Endothelial cell (in vitro differentiated cells): Measurements from ENCODE around the gene DYSF. TPM values are rescaled to one million over a fixed set of nuclear protein-coding genes. Genes with fewer than 3 reads are reported as not detected.

Experiments used
- DNase-seq: peaks from one replicate; pipeline ENCODE4 v3.0.0; 2021; ENCODE audit warnings: low spot score
- H3K27ac Mint-ChIP-seq: one replicate; pipeline ENCODE4 v1.8.0; 2021; ENCODE audit warnings: mixed read lengths, inconsistent platforms; ENCODE audit not compliant: unreplicated experiment
- H3K27me3 Mint-ChIP-seq: one replicate; pipeline ENCODE4 v1.8.0; 2021; ENCODE audit warnings: mild to moderate bottlenecking, moderate library complexity, mixed read lengths, inconsistent platforms; ENCODE audit not compliant: unreplicated experiment
- H3K36me3 Mint-ChIP-seq: one replicate; pipeline ENCODE4 v1.8.0; 2021; ENCODE audit warnings: mild to moderate bottlenecking, low read depth, mixed read lengths, inconsistent platforms; ENCODE audit not compliant: unreplicated experiment
- H3K4me1 Mint-ChIP-seq: one replicate; pipeline ENCODE4 v1.8.0; 2021; ENCODE audit warnings: mild to moderate bottlenecking, mixed read lengths, inconsistent platforms; ENCODE audit not compliant: unreplicated experiment
- H3K4me3 Mint-ChIP-seq: one replicate; pipeline ENCODE4 v1.8.0; 2021; ENCODE audit warnings: mild to moderate bottlenecking, mixed read lengths, inconsistent platforms; ENCODE audit not compliant: unreplicated experiment
- H3K9me3 Mint-ChIP-seq: one replicate; pipeline ENCODE4 v1.8.0; 2021; ENCODE audit warnings: mixed read lengths, inconsistent platforms; ENCODE audit not compliant: unreplicated experiment
- total RNA-seq: library from RNA; stranded (reverse); fragmentation: NEBNext Ultra II Directional; extraction: Animal tissue kit (Norgen Biotek cat#: 25700); gene quantifications from one replicate; pipeline ENCODE4 v1.2.1, GENCODE V29; 2021; ENCODE audit not compliant: unreplicated experiment
- TF ChIP-seq, protein P1 (sequence below): fragments of 200-600 bp; sonication (generic); IDR thresholded peaks from one replicate; pipeline ENCODE4 v1.5.0; 2021; ENCODE audit warnings: antibody characterized with exemption; ENCODE audit not compliant: unreplicated experiment

Gene DYSF
- total RNA-seq, 1 donor from 2014 or later, result 566 TPM

DNA sequence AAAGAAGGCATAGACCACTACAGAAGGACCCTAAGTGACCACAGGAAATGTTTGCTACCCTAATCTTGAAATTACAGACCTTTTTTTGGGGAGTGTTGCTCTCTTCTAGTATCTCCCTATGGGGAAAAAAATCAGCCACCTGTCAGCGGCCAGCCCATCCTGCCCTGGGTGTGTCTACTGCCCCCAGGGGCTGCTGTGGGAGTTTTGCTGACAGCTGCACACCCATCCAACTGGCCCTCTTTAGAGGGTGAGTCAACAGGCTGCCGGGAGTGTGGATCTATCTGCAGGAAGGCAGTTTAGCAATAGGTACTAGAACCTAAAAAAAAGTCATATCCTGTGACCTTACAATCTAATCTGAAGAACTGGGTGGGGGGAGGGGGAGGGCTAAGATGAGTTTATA lies 796 bp upstream of the DYSF start:
- H3K9me3 Mint-ChIP-seq, result no peaks in the 10 kb centered on the region
- H3K36me3 Mint-ChIP-seq, result peaks cover 1% of the 10 kb centered on the region
- H3K27ac Mint-ChIP-seq, result peak overlapping the region; percentile 33
- peaks cover 69% of the 10 kb centered on the region for H3K4me1 Mint-ChIP-seq
- peaks cover 13% of the 10 kb centered on the region for H3K27me3 Mint-ChIP-seq
- DNase-seq, result peak; percentile 53
- H3K4me3 Mint-ChIP-seq, result peak overlapping the region; percentile 77
- TF ChIP-seq, protein P1, sequence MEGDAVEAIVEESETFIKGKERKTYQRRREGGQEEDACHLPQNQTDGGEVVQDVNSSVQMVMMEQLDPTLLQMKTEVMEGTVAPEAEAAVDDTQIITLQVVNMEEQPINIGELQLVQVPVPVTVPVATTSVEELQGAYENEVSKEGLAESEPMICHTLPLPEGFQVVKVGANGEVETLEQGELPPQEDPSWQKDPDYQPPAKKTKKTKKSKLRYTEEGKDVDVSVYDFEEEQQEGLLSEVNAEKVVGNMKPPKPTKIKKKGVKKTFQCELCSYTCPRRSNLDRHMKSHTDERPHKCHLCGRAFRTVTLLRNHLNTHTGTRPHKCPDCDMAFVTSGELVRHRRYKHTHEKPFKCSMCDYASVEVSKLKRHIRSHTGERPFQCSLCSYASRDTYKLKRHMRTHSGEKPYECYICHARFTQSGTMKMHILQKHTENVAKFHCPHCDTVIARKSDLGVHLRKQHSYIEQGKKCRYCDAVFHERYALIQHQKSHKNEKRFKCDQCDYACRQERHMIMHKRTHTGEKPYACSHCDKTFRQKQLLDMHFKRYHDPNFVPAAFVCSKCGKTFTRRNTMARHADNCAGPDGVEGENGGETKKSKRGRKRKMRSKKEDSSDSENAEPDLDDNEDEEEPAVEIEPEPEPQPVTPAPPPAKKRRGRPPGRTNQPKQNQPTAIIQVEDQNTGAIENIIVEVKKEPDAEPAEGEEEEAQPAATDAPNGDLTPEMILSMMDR, result no peak

DNA sequence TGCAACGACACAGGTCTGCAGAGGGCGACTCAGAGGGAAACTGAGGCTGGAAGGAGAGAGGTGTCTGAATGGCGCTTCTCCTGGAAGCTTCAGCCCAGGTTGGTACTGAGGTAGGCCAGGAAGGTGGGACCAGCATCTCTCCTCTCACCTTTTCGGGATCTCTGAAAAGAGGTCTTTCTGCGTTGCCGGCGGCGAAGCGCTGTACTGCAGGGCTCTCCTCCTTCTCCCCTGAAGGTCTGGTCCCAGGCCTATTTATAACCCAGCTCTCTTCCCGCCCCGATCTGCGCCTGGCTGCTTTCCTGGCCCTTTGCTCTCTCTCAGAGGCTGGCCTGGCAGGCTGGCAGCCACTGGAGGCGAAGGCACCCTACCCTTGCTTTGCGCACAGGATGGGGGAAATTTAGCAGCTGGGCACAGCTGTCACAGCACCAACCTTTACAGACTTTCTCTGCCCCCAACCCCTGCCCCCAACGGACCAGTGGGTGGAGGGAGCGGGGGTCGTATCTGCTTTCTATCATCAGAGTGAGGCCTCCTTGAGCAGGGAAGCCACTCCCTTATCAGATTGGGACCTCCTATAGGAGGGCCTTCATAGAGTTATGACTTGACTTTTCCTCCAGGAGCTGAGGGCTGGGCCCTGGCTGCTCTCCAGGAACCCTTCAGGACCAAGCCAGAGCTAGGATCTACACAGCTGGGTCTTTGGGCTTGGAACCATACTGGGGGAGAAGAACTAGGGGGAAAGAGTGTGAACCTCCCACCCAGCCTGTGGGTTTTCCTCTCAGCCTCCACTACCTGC lies 1.1 kb downstream of the DYSF start:
- Mint-ChIP-seq H3K4me1 (peaks cover 80% of the 10 kb centered on the region), H3K27me3 (peaks cover 17% of the 10 kb centered on the region), H3K9me3 (no peaks in the 10 kb centered on the region), H3K27ac (peak overlapping the region; percentile 98), H3K36me3 (peaks cover 13% of the 10 kb centered on the region), H3K4me3 (peak overlapping the region; percentile 89)
- TF ChIP-seq, protein P1, result no peak
- DNase-seq, result no peak

DNA sequence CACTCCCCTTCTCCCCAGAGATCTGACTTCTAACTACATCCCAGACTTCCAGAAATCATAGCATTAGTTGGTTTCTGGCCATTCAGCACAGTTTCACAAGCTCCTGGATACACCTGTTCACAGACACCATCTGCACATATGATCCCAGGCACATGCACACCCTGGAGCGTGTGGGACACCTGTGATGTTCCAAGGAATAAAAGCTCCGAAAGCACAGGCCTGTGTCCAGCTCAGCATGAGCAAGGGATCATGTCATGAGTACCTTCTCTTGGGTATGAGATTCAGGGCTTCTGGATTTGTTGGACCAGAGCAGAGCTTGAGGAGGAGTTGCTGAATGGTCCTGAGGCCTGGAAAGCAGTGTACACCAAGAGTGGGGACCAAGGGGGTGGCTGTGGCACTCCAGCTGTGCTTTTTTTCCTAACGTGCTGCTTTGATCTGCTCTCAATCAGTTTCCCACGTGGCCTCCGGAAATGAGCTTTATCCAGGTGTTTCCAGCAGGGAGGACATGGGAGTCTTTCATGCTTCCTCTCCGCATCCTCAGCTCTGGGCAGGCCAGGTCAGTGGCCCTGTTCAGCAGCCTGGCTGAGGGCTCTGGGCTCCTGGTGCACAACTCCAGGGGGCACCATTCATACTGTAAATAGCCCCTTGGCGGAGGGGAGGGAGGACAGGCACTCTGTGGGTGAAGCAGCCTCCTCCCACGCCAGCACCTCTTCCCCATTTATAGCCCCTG lies 1.8 kb downstream of the DYSF start:
- Mint-ChIP-seq H3K27ac (peak overlapping the region; percentile 98), H3K27me3 (peaks cover 18% of the 10 kb centered on the region), H3K36me3 (peaks cover 15% of the 10 kb centered on the region), H3K9me3 (no peaks in the 10 kb centered on the region), H3K4me3 (peak overlapping the region; percentile 89), H3K4me1 (peaks cover 82% of the 10 kb centered on the region)
- peak; percentile 42 for DNase-seq
- TF ChIP-seq, protein P1, result no peak

DNA sequence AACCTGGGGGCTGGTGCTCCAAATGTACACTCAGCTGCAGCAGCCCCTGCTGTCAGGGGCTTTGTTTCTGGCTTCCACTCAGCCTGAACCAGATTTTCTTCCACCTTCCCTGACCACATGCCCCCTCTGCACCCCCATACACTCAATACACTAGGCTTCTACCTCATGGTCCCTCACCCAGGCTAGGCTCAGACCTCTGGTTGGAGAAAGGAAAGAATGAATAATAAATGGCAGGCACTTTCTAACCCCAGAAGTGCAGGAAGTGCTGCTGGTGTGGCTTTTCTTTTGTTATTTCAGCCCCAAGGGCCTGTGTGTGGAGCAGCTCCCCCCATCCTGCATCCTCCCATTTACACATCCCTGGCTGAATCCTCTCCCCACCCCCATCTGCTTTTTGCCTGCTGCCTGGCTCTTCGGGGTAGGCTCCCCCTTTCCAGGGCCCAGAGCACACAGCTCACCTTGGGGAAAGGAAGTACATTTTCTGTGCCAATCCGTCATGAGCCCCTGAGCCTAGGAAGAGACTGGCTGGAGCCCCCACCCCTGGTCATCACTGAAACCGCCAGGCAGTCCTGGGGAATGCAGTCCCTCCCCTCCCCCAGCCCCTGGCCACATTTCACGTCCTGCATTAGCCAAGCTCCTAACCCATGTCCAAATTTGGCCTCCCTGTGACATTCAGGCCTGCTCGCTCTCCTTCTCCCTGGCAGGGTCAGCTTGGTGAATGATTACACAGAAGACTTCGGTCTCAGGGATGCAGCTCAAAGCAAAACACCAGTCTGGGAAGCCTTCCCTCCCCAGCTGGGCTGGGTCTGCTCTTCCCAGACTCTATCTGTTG lies 2.6 kb downstream of the DYSF start:
- Mint-ChIP-seq H3K36me3 (peaks cover 18% of the 10 kb centered on the region), H3K27me3 (peaks cover 25% of the 10 kb centered on the region), H3K9me3 (no peaks in the 10 kb centered on the region), H3K4me3 (peak overlapping the region; percentile 88), H3K27ac (peak overlapping the region; percentile 98), H3K4me1 (peaks cover 88% of the 10 kb centered on the region)
- DNase-seq, result peak; percentile 61
- TF ChIP-seq, protein P1, result no peak
